ENCODE measurements around the gene IFNA21.
"Not testable (repeated sequence)": the region's sequence is repeated elsewhere in the genome, so short reads cannot be mapped to it uniquely, and the experiment has no call there.

The IFNA21 gene

GRCh38 chr9:21137020-21137419, 29.4 kb downstream of the IFNA21 start:
- no peak for DNase-seq

- DNase-seq = no peak
These were observed 30.7 kb downstream of the IFNA21 start for GRCh38 chr9:21135736-21136135.

- DNase-seq = not testable (repeated sequence)
These were observed 38.3 kb downstream of the IFNA21 start for GRCh38 chr9:21128186-21128585.

- no peak for DNase-seq
These were observed 44.7 kb downstream of the IFNA21 start for GRCh38 chr9:21121595-21122251.

- no peak for DNase-seq
These were observed 45.4 kb downstream of the IFNA21 start for GRCh38 chr9:21121079-21121478.

GRCh38 chr9:21119093-21119770, 47.2 kb downstream of the IFNA21 start:
- no peak for DNase-seq
